ENCODE results near the gene SHISA5. TPM values are rescaled to one million over a fixed set of nuclear protein-coding genes. Genes with fewer than 3 reads are reported as not detected.
A peak's percentile ranks its signal among the peaks of the same experiment; 100 is the strongest.
"Not testable (repeated sequence)": the region's sequence is repeated elsewhere in the genome, so short reads cannot be mapped to it uniquely, and the experiment has no call there.

SHISA5 gene
- 100 to 1,000 TPM; 101 to 158 (median 148) TPM for total RNA-seq

GRCh38 chr3:48504051-48504946 lies at the start of gene SHISA5:
TSS of gene SHISA5 (minus strand) at chr3:48504174. CDS start at chr3:48504094, 80 bp downstream.
- intact Hi-C loops (cut with DNase I): loop anchor here (10.0 kb wide), 1 partner anchor 59 kb away; the partner anchor contains the start of genes ATRIP, CCDC51 and TMA7
- TF ChIP-seq EP300 (IDR thresholded peaks at IDR 0.05) (no peak), POLR2A (IDR thresholded peaks at IDR 0.05; ENCODE audit: low read depth) (no peak), POLR2AphosphoS5 (IDR thresholded peaks at IDR 0.05) (peak; percentile 15 to 78), CTCF (IDR thresholded peaks at IDR 0.05) (no peak)
- WGBS: 2% methylated on average over 26 of the region's 66 CpGs
- Histone ChIP-seq H3K9me3 (no peaks in the 10 kb centered on the region), H3K4me1 (peaks cover 30 to 42% (median 41%) of the 10 kb centered on the region in 4 donors), H3K27me3 (peaks cover 0 to 3% (median 0%) of the 10 kb centered on the region in 4 donors), H3K4me3 (peak within 1 kb of the TSS; percentile 63 to 78 (median 72)), H3K27ac (replicated peaks in 1 of 4) (peak within 1 kb of the TSS; percentile 83 to 98 (median 91)), H3K36me3 (peaks cover 5 to 18% (median 10%) of the 10 kb centered on the region in 4 donors)
- DNase-seq (ENCODE audit: extremely low spot score): no peak

GRCh38 chr3:48553361-48553760 lies 49.4 kb upstream of the SHISA5 start:
- 91% methylated on average over 5 of the region's 5 CpGs for WGBS
- intact Hi-C loops (cut with DNase I): no loop called here

GRCh38 chr3:48552111-48552951 lies 48.4 kb upstream of the SHISA5 start:
- 79% methylated on average over 12 of the region's 14 CpGs for WGBS
- intact Hi-C loops (cut with DNase I): no loop called here
- Histone ChIP-seq H3K4me3 (no peak overlapping the region), H3K27me3 (no peaks in the 10 kb centered on the region), H3K9me3 (no peaks in the 10 kb centered on the region), H3K4me1 (peaks cover 9 to 20% (median 16%) of the 10 kb centered on the region in 4 donors), H3K36me3 (peaks cover 0 to 6% (median 0%) of the 10 kb centered on the region in 4 donors), H3K27ac (replicated peaks in 1 of 4) (no peak overlapping the region)
- DNase-seq (ENCODE audit: extremely low spot score): no peak
- TF ChIP-seq POLR2A (IDR thresholded peaks at IDR 0.05; ENCODE audit: low read depth) (no peak), EP300 (IDR thresholded peaks at IDR 0.05) (no peak), POLR2AphosphoS5 (IDR thresholded peaks at IDR 0.05) (no peak), CTCF (IDR thresholded peaks at IDR 0.05) (no peak)

More at GRCh38 chr3:48553361-48553760, 49.4 kb upstream of the SHISA5 start:
- TF ChIP-seq POLR2AphosphoS5 (IDR thresholded peaks at IDR 0.05) (no peak), EP300 (IDR thresholded peaks at IDR 0.05) (no peak), POLR2A (IDR thresholded peaks at IDR 0.05; ENCODE audit: low read depth) (no peak), CTCF (IDR thresholded peaks at IDR 0.05) (no peak)
- Histone ChIP-seq H3K36me3 (no peaks in the 10 kb centered on the region), H3K4me3 (no peak overlapping the region), H3K27ac (replicated peaks in 1 of 4) (no peak overlapping the region), H3K27me3 (no peaks in the 10 kb centered on the region), H3K4me1 (peaks cover 20 to 30% (median 26%) of the 10 kb centered on the region in 4 donors), H3K9me3 (no peaks in the 10 kb centered on the region)
- no peak for DNase-seq (ENCODE audit: extremely low spot score)

GRCh38 chr3:48551651-48552050 lies 47.7 kb upstream of the SHISA5 start:
- 93% methylated on average over 6 of the region's 7 CpGs for WGBS
- DNase-seq (ENCODE audit: extremely low spot score); H3K27ac ChIP-seq (replicated peaks in 1 of 4); H3K4me3 ChIP-seq; H3K9me3 ChIP-seq; H3K27me3 ChIP-seq: not testable (repeated sequence)
- intact Hi-C loops (cut with DNase I): loop anchor here (2.0 kb wide), 1 partner anchor 279 kb away; no protein-coding TSS in a partner anchor
- Histone ChIP-seq H3K36me3 (peaks cover 0 to 12% (median 0%) of the 10 kb centered on the region in 4 donors), H3K4me1 (peaks cover 7 to 16% (median 12%) of the 10 kb centered on the region in 4 donors)

All from esophagus muscularis mucosa (tissue), 4 donors.